MM.1S (cell line): Measurements from ENCODE around the gene WDR77.

Source experiments
- CTCF ChIP-seq: fragments of 300-600 bp; sonication (generic); IDR thresholded peaks from 2 replicates; pipeline ENCODE4 v1.5.1; 2016; ENCODE audit warnings: antibody characterized with exemption, low read length, mixed read lengths
- EZH2 ChIP-seq: fragments of 300-600 bp; sonication (generic); optimal IDR thresholded peaks from 2 replicates; pipeline ENCODE3; 2017; ENCODE audit warnings: low read depth, mild to moderate bottlenecking, antibody characterized with exemption, low read length, mixed read lengths
- EZH2phosphoT487 ChIP-seq: fragments of 300-600 bp; sonication (generic); IDR thresholded peaks from 2 replicates; pipeline ENCODE4 v1.6.1; 2018; ENCODE audit warnings: antibody characterized with exemption, low read length

DNA sequence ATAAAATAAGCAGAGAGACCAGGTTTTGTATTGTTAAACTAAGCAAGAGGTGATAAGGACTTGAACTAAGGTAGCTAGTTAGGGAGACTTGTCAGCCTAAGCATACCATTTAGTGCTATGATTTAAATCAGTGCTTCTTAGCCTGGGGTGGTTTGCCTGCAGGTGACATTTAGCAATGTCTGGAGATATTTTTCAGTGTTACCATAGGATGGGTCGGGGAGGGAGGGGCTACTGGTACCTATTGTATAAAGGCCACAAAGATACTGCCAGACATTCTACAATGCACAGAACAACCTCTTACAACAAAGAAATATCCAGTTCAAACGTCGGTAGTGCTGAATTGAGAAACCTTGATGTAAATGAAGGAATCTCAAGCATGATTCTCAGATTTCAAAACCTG is 3.5 kb upstream of the WDR77 start:
- no peak for TF ChIP-seq CTCF
- TF ChIP-seq EZH2, result no peak
- no peak for TF ChIP-seq EZH2phosphoT487
